Peyer's patch (tissue), 4 donors: ENCODE data around the gene GAS1.

Experiments
- POLR2A ChIP-seq, 2 donors: fragments of 450-650 bp; IDR thresholded peaks; one replicate each; pipeline ENCODE4 v1.5.1; 2017; ENCODE audit warnings: antibody characterized with exemption in 2 of 2, mild to moderate bottlenecking in 2 of 2, moderate library complexity in 2 of 2
- TF ChIP-seq, protein P1 (sequence below), 6 experiments: fragments of 450-650 bp in 4 of 6; fragments of 200-600 bp in 2 of 6; sonication (generic) in 1 of 6; IDR thresholded peaks; one replicate each; pipeline ENCODE4 v1.5.1; 2017 to 2019; ENCODE audit warnings: antibody characterized with exemption in 6 of 6, mild to moderate bottlenecking in 3 of 6, moderate library complexity in 1 of 6

DNA sequence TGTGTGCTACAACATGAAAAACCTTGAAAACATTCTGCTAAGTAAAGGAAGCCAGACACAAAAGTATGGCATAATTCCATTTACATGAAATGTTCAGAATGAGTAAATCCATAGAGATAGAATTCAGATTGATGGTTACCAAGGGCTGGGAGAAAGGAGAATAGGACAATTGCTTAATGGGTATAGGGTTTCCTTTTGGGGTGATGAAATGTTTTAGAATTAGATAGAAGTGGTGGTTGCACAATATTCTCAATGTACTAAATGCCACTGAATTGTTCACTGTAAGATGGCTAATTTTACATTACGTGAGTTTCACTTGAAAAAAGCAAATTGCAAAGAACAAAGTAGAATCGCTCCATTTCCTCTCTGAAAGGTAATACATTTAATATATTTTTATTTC lies 43.0 kb upstream of the GAS1 start:
- TF ChIP-seq, protein P1, sequence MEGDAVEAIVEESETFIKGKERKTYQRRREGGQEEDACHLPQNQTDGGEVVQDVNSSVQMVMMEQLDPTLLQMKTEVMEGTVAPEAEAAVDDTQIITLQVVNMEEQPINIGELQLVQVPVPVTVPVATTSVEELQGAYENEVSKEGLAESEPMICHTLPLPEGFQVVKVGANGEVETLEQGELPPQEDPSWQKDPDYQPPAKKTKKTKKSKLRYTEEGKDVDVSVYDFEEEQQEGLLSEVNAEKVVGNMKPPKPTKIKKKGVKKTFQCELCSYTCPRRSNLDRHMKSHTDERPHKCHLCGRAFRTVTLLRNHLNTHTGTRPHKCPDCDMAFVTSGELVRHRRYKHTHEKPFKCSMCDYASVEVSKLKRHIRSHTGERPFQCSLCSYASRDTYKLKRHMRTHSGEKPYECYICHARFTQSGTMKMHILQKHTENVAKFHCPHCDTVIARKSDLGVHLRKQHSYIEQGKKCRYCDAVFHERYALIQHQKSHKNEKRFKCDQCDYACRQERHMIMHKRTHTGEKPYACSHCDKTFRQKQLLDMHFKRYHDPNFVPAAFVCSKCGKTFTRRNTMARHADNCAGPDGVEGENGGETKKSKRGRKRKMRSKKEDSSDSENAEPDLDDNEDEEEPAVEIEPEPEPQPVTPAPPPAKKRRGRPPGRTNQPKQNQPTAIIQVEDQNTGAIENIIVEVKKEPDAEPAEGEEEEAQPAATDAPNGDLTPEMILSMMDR (IDR thresholded peaks at IDR 0.05) = no peak
- TF ChIP-seq POLR2A (IDR thresholded peaks at IDR 0.05) = no peak
